ENCODE measurements around the gene CDC42EP3.

DNA sequence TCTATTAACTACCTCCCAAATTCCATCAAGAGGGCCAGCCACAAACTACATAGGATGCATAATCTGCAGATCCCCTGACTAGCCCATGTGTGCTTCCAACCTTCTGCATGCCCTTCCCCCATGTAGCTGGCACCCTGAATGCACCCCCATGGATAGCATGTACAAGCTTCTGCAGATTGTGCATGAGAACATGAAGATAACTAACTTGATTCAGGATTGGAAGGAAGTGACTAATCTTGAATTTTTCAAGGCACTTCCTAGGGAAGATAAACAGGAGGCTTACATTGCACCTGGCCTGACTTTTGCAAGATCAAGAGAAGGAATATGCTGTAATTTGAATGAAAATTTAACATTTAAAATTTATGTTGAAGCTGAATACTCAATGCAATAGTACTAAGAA is 66.7 kb downstream of the CDC42EP3 start:
- TF ChIP-seq, protein P1, sequence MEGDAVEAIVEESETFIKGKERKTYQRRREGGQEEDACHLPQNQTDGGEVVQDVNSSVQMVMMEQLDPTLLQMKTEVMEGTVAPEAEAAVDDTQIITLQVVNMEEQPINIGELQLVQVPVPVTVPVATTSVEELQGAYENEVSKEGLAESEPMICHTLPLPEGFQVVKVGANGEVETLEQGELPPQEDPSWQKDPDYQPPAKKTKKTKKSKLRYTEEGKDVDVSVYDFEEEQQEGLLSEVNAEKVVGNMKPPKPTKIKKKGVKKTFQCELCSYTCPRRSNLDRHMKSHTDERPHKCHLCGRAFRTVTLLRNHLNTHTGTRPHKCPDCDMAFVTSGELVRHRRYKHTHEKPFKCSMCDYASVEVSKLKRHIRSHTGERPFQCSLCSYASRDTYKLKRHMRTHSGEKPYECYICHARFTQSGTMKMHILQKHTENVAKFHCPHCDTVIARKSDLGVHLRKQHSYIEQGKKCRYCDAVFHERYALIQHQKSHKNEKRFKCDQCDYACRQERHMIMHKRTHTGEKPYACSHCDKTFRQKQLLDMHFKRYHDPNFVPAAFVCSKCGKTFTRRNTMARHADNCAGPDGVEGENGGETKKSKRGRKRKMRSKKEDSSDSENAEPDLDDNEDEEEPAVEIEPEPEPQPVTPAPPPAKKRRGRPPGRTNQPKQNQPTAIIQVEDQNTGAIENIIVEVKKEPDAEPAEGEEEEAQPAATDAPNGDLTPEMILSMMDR (IDR thresholded peaks at IDR 0.05) = no peak
- TF ChIP-seq POLR2A (IDR thresholded peaks at IDR 0.05) = no peak
- TF ChIP-seq EP300 (IDR thresholded peaks at IDR 0.05) = no peak
- no peak for TF ChIP-seq POLR2AphosphoS5 (IDR thresholded peaks at IDR 0.05)
